ENCODE data around the gene RABGAP1L.

The RABGAP1L gene

DNA sequence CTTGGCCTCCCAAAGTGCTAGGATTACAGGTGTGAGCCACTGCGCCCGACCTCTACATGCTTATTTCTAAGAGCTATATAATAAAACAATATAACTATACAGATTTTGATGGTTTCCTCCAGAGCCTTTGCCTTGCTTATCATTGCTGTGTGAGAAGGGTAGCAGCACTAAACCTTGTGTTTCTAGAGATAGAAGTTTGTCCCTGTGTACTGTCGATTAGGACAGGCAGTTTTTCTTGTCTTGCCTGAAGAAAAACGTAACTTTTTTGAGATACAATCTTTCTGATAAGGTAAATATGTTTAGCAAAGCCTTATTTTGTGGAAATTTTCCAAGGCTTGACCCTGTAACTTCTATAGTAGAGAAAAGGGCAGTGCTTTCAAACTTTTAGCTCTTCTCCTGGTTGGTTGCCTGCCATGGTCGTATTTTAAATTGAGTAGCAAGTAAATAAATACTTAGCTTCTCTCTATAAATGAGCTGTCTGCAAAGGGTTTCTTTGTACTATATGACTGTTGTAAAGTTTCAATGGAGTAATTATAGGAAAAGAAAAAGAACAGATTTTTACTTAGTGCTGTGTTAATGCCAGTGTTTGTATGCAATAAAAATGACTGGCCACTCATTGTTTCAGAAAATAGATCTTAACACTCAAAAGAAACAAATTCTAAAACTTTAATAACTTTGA, 754.0 kb downstream of the RABGAP1L start:
- TF ChIP-seq, protein P1, sequence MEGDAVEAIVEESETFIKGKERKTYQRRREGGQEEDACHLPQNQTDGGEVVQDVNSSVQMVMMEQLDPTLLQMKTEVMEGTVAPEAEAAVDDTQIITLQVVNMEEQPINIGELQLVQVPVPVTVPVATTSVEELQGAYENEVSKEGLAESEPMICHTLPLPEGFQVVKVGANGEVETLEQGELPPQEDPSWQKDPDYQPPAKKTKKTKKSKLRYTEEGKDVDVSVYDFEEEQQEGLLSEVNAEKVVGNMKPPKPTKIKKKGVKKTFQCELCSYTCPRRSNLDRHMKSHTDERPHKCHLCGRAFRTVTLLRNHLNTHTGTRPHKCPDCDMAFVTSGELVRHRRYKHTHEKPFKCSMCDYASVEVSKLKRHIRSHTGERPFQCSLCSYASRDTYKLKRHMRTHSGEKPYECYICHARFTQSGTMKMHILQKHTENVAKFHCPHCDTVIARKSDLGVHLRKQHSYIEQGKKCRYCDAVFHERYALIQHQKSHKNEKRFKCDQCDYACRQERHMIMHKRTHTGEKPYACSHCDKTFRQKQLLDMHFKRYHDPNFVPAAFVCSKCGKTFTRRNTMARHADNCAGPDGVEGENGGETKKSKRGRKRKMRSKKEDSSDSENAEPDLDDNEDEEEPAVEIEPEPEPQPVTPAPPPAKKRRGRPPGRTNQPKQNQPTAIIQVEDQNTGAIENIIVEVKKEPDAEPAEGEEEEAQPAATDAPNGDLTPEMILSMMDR (IDR thresholded peaks at IDR 0.05; ENCODE audit: low read depth, low read length), result no peak
- Histone ChIP-seq H3K9me3 (ENCODE audit: insufficient read depth, low read length) (no peaks in the 10 kb centered on the region), H3K27ac (ENCODE audit: low read length) (no peak overlapping the region), H3K4me1 (ENCODE audit: low read length) (peaks cover 55% of the 10 kb centered on the region), H3K4me3 (ENCODE audit: low read length) (no peak overlapping the region), H3K4me2 (ENCODE audit: low read length) (peak overlapping the region; percentile 23), H3K36me3 (replicated peaks; ENCODE audit: low read depth, low read length) (no peaks in the 10 kb centered on the region), H3K79me2 (ENCODE audit: low read length) (no peaks in the 10 kb centered on the region), H3K9ac (ENCODE audit: low read length) (no peak overlapping the region), H4K20me1 (ENCODE audit: insufficient read depth, low read length) (no peaks in the 10 kb centered on the region), H2AFZ (ENCODE audit: low read depth, low read length) (no peak overlapping the region), H3K27me3 (ENCODE audit: low read depth, low read length) (no peaks in the 10 kb centered on the region)

DNA sequence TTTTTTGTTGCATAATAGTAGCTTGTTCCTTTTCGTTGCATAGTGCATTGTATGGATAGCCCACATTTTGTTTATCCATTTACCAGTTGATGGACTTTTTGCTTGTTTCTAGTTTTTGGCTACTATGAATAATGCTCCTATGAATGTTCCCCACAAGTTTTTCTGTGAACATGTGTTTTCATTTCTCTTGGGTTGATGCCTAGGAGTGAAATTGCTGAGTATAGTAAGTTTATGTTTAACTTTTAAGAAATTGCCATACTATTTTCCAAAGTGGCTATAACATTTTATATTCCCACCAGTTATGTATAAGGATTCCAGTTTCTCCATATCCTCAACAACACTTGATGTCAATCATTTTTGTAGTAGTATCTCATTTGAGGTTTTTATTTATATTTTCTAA, 755.7 kb downstream of the RABGAP1L start:
- Histone ChIP-seq H3K9me3 (ENCODE audit: insufficient read depth, low read length) (0 out of 2 replicates have a peak, but pooled peaks cover 3% of the 10 kb centered on the region), H3K36me3 (replicated peaks; ENCODE audit: low read depth, low read length) (no peaks in the 10 kb centered on the region), H3K4me2 (ENCODE audit: low read length) (no peak overlapping the region), H4K20me1 (ENCODE audit: insufficient read depth, low read length) (no peaks in the 10 kb centered on the region), H3K27me3 (ENCODE audit: low read depth, low read length) (no peaks in the 10 kb centered on the region), H3K9ac (ENCODE audit: low read length) (no peak overlapping the region), H3K4me3 (ENCODE audit: low read length) (no peak overlapping the region), H3K79me2 (ENCODE audit: low read length) (no peaks in the 10 kb centered on the region), H2AFZ (ENCODE audit: low read depth, low read length) (no peak overlapping the region), H3K4me1 (ENCODE audit: low read length) (peaks cover 49% of the 10 kb centered on the region), H3K27ac (ENCODE audit: low read length) (no peak overlapping the region)
- TF ChIP-seq, protein P1 (IDR thresholded peaks at IDR 0.05; ENCODE audit: low read depth, low read length), result no peak
- no peak for TF ChIP-seq EZH2phosphoT487 (IDR thresholded peaks at IDR 0.05; ENCODE audit: low read depth)

DNA sequence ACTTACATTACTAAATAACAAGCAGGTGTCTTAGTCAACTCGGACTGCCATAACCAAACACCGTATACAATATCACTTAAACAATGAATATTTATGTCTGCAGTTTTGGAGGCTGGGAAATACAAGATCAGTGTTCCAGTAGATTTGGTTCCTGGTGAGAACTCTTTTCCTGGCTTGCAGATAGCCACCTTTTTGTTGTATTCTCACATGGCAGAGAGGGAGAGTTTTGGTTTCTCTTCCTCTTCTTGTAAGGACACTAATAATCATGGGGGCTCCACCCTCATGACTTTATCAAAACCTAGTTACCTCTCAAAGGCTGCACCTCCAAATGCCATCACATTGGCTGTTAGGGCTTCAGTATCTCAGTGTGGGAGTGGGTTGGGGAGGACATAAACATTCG, 757.5 kb downstream of the RABGAP1L start:
- Histone ChIP-seq H3K27me3 (ENCODE audit: low read depth, low read length) (no peaks in the 10 kb centered on the region), H3K9ac (ENCODE audit: low read length) (no peak overlapping the region), H3K4me3 (ENCODE audit: low read length) (peak overlapping the region; percentile 2; the same call in 1 of the 2 replicates), H3K36me3 (replicated peaks; ENCODE audit: low read depth, low read length) (peaks cover 3% of the 10 kb centered on the region), H3K27ac (ENCODE audit: low read length) (no peak overlapping the region), H2AFZ (ENCODE audit: low read depth, low read length) (no peak overlapping the region), H4K20me1 (ENCODE audit: insufficient read depth, low read length) (no peaks in the 10 kb centered on the region), H3K79me2 (ENCODE audit: low read length) (no peaks in the 10 kb centered on the region), H3K4me1 (ENCODE audit: low read length) (peaks cover 38% of the 10 kb centered on the region), H3K4me2 (ENCODE audit: low read length) (peak overlapping the region; percentile 36), H3K9me3 (ENCODE audit: insufficient read depth, low read length) (0 out of 2 replicates have a peak, but pooled peaks cover 4% of the 10 kb centered on the region)
- TF ChIP-seq, protein P1 (IDR thresholded peaks at IDR 0.05; ENCODE audit: low read depth, low read length), result no peak
- TF ChIP-seq EZH2phosphoT487 (IDR thresholded peaks at IDR 0.05; ENCODE audit: low read depth), result no peak

DNA sequence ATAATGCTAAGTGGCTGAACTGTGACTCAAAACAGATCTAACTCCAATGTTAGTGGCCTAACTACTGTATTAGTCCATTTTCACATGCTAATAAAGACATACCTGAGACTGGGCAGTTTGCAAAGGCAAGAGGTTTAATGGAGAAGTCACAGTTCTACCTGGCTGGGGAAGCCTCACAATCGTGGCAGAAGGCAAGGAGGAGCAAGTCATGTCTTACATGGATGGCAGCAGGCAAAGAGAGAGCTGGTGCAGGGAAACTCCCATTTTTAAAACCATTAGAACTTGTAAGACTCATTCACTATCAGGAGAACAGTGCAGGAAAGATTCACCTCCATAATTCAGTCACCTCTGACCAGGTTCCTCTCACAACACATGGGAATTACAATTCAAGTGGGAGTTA, 760.8 kb downstream of the RABGAP1L start:
- Histone ChIP-seq H3K79me2 (ENCODE audit: low read length) (no peaks in the 10 kb centered on the region), H3K27me3 (ENCODE audit: low read depth, low read length) (no peaks in the 10 kb centered on the region), H3K4me3 (ENCODE audit: low read length) (no peak overlapping the region), H3K36me3 (replicated peaks; ENCODE audit: low read depth, low read length) (peaks cover 3% of the 10 kb centered on the region), H2AFZ (ENCODE audit: low read depth, low read length) (no peak overlapping the region), H3K9ac (ENCODE audit: low read length) (no peak overlapping the region), H3K4me1 (ENCODE audit: low read length) (peaks cover 31% of the 10 kb centered on the region), H3K27ac (ENCODE audit: low read length) (no peak overlapping the region), H4K20me1 (ENCODE audit: insufficient read depth, low read length) (no peaks in the 10 kb centered on the region; the same call in 1 of the 2 replicates), H3K4me2 (ENCODE audit: low read length) (no peak overlapping the region), H3K9me3 (ENCODE audit: insufficient read depth, low read length) (0 out of 2 replicates have a peak, but pooled peaks cover 4% of the 10 kb centered on the region)
- no peak for TF ChIP-seq EZH2phosphoT487 (IDR thresholded peaks at IDR 0.05; ENCODE audit: low read depth)
- TF ChIP-seq, protein P1 (IDR thresholded peaks at IDR 0.05; ENCODE audit: low read depth, low read length), result no peak
